Parathyroid adenoma (tissue), 2 donors: ENCODE data around the gene CCDC17.

ENCODE experiments used
- H2AFZ ChIP-seq: fragments of 300-600 bp; sonication (generic); one replicate; pipeline ENCODE4 v1.7.0; 2017; ENCODE audit warnings: antibody characterized with exemption, mild to moderate bottlenecking
- H3K27ac ChIP-seq: fragments of 300-600 bp; sonication (generic); one replicate; pipeline ENCODE4 v1.7.0; 2017
- H3K27me3 ChIP-seq: fragments of 300-600 bp; sonication (generic); one replicate; pipeline ENCODE4 v1.7.0; 2017; ENCODE audit warnings: low read length; ENCODE audit not compliant: control insufficient read depth, insufficient read depth
- H3K36me3 ChIP-seq: fragments of 300-600 bp; sonication (generic); one replicate; pipeline ENCODE4 v1.7.0; 2017; ENCODE audit warnings: low read length; ENCODE audit not compliant: control insufficient read depth, insufficient read depth
- H3K4me1 ChIP-seq: fragments of 300-600 bp; sonication (generic); one replicate; pipeline ENCODE4 v1.7.0; 2017; ENCODE audit warnings: control low read depth
- H3K4me2 ChIP-seq: fragments of 300-600 bp; sonication (generic); one replicate; pipeline ENCODE4 v1.7.0; 2017; ENCODE audit warnings: low read length
- H3K4me3 ChIP-seq: fragments of 300-600 bp; sonication (generic); one replicate; pipeline ENCODE4 v1.7.0; 2017; ENCODE audit warnings: low read depth, low read length
- H3K79me2 ChIP-seq: fragments of 300-600 bp; sonication (generic); one replicate; pipeline ENCODE4 v1.7.0; 2017; ENCODE audit warnings: control low read depth
- H3K9ac ChIP-seq: fragments of 300-600 bp; sonication (generic); one replicate; pipeline ENCODE4 v1.7.0; 2017; ENCODE audit warnings: mild to moderate bottlenecking
- H3K9me3 ChIP-seq: fragments of 300-600 bp; sonication (generic); one replicate; pipeline ENCODE4 v1.7.0; 2017; ENCODE audit warnings: low read length; ENCODE audit not compliant: control insufficient read depth
- CTCF ChIP-seq: fragments of 300-600 bp; sonication (generic); IDR thresholded peaks from one replicate; pipeline ENCODE4 v1.7.0; 2017; ENCODE audit warnings: antibody characterized with exemption, mild to moderate bottlenecking
- donor health status: primary hyperparathyroidism.

The CCDC17 gene

GRCh38 chr1:45583264-45583665 is 40.6 kb downstream of the CCDC17 start:
- peaks cover 15% of the 10 kb centered on the region for H3K79me2 ChIP-seq
- peak overlapping the region; percentile 94 for H3K27ac ChIP-seq
- peak overlapping the region; percentile 81 for H3K4me2 ChIP-seq
- no peaks in the 10 kb centered on the region for H3K36me3 ChIP-seq
- TF ChIP-seq CTCF = no peak
- no peaks in the 10 kb centered on the region for H3K27me3 ChIP-seq
- H3K9me3 ChIP-seq = no peaks in the 10 kb centered on the region
- no peak overlapping the region for H3K9ac ChIP-seq
- H2AFZ ChIP-seq = peak overlapping the region; percentile 95
- peaks cover 5% of the 10 kb centered on the region for H3K4me1 ChIP-seq
- H3K4me3 ChIP-seq = peak overlapping the region; percentile 79

GRCh38 chr1:45574105-45574626 is 49.7 kb downstream of the CCDC17 start:
- no peaks in the 10 kb centered on the region for H3K27me3 ChIP-seq
- no peaks in the 10 kb centered on the region for H3K9me3 ChIP-seq
- H3K4me1 ChIP-seq = no peaks in the 10 kb centered on the region
- TF ChIP-seq CTCF = no peak
- no peak overlapping the region for H3K4me2 ChIP-seq
- H3K9ac ChIP-seq = no peak overlapping the region
- H3K27ac ChIP-seq = no peak overlapping the region
- H3K4me3 ChIP-seq = no peak overlapping the region
- no peak overlapping the region for H2AFZ ChIP-seq
- no peaks in the 10 kb centered on the region for H3K79me2 ChIP-seq
- no peaks in the 10 kb centered on the region for H3K36me3 ChIP-seq

- Histone ChIP-seq H3K9me3 (no peaks in the 10 kb centered on the region), H3K79me2 (no peaks in the 10 kb centered on the region), H3K27me3 (no peaks in the 10 kb centered on the region), H2AFZ (no peak overlapping the region), H3K4me3 (no peak overlapping the region), H3K27ac (no peak overlapping the region), H3K36me3 (no peaks in the 10 kb centered on the region), H3K4me1 (no peaks in the 10 kb centered on the region), H3K9ac (no peak overlapping the region), H3K4me2 (no peak overlapping the region)
- TF ChIP-seq CTCF = no peak
Measured at GRCh38 chr1:45573231-45573804, 50.5 kb downstream of the CCDC17 start.

- Histone ChIP-seq H3K36me3 (no peaks in the 10 kb centered on the region), H3K4me2 (no peak overlapping the region), H2AFZ (no peak overlapping the region), H3K9ac (no peak overlapping the region), H3K27me3 (no peaks in the 10 kb centered on the region), H3K4me1 (no peaks in the 10 kb centered on the region), H3K9me3 (no peaks in the 10 kb centered on the region), H3K27ac (no peak overlapping the region), H3K4me3 (no peak overlapping the region), H3K79me2 (no peaks in the 10 kb centered on the region)
- no peak for TF ChIP-seq CTCF
Measured at GRCh38 chr1:45570631-45571030, 53.2 kb downstream of the CCDC17 start.
